ENCODE data around the gene MRPL33.

MRPL33 gene

GRCh38 chr2:27808984-27809383 is 37.5 kb downstream of the MRPL33 start:
- no peak for DNase-seq (ENCODE audit: low read depth)

GRCh38 chr2:27809761-27810241 is 38.3 kb downstream of the MRPL33 start:
- peak; percentile 88 for DNase-seq (ENCODE audit: low read depth)

- no peak for DNase-seq (ENCODE audit: low read depth)
These were observed 38.9 kb downstream of the MRPL33 start for GRCh38 chr2:27810455-27810854.

GRCh38 chr2:27811768-27812167 is 40.2 kb downstream of the MRPL33 start:
- no peak for DNase-seq (ENCODE audit: low read depth)

GRCh38 chr2:27814758-27815157 is 43.2 kb downstream of the MRPL33 start:
- DNase-seq (ENCODE audit: low read depth): no peak

- no peak for DNase-seq (ENCODE audit: low read depth)
These were observed 44.4 kb downstream of the MRPL33 start for GRCh38 chr2:27815860-27816438.

GRCh38 chr2:27822049-27822448 is 50.5 kb downstream of the MRPL33 start:
- DNase-seq (ENCODE audit: low read depth): no peak

- no peak for DNase-seq (ENCODE audit: low read depth)
These were observed 51.6 kb downstream of the MRPL33 start for GRCh38 chr2:27823135-27823534.

- DNase-seq (ENCODE audit: low read depth): no peak
These were observed 52.0 kb downstream of the MRPL33 start for GRCh38 chr2:27823569-27823968.

- DNase-seq (ENCODE audit: low read depth): no peak
These were observed 52.9 kb downstream of the MRPL33 start for GRCh38 chr2:27824401-27824800.

GRCh38 chr2:27828305-27828704 is 56.8 kb downstream of the MRPL33 start:
- no peak for DNase-seq (ENCODE audit: low read depth)
